ENCODE measurements around the gene MET. TPM values are rescaled to one million over a fixed set of nuclear protein-coding genes. Genes with fewer than 3 reads are reported as not detected.

MET gene
- total RNA-seq, 2 donors from 2014 or later = 15.8 to 18.6 TPM

- no peak for DNase-seq (ENCODE audit: low spot score)
- Histone ChIP-seq H3K27ac (no peak overlapping the region), H3K27me3 (replicated peaks; ENCODE audit: insufficient read depth) (no peaks in the 10 kb centered on the region), H3K9me3 (no peaks in the 10 kb centered on the region), H3K4me3 (no peak overlapping the region), H3K36me3 (no peaks in the 10 kb centered on the region), H3K4me1 (ENCODE audit: control insufficient read depth in 1 of 2, low read depth in 2 of 2) (no peaks in the 10 kb centered on the region)
- ATAC-seq (ENCODE audit: insufficient number of reproducible peaks, low FRiP score, low read depth) = no peak
- no peak for TF ChIP-seq CTCF (IDR thresholded peaks at IDR 0.05)
Observed at GRCh38 chr7:116788572-116789197, 116.7 kb downstream of the MET start.

GRCh38 chr7:116790025-116790424 lies 118.0 kb downstream of the MET start:
- Histone ChIP-seq H3K4me1 (ENCODE audit: control insufficient read depth in 1 of 2, low read depth in 2 of 2) (no peaks in the 10 kb centered on the region), H3K27me3 (replicated peaks; ENCODE audit: insufficient read depth) (no peaks in the 10 kb centered on the region), H3K9me3 (no peaks in the 10 kb centered on the region), H3K4me3 (no peak overlapping the region), H3K27ac (no peak overlapping the region), H3K36me3 (no peaks in the 10 kb centered on the region)
- no peak for DNase-seq (ENCODE audit: low spot score)
- TF ChIP-seq CTCF (IDR thresholded peaks at IDR 0.05) = no peak
- no peak for ATAC-seq (ENCODE audit: insufficient number of reproducible peaks, low FRiP score, low read depth)

GRCh38 chr7:116792813-116793212 lies 120.8 kb downstream of the MET start:
- no peaks in the 10 kb centered on the region for H3K36me3 ChIP-seq
- no peaks in the 10 kb centered on the region for H3K27me3 ChIP-seq (replicated peaks; ENCODE audit: insufficient read depth)
- H3K9me3 ChIP-seq = no peaks in the 10 kb centered on the region
- H3K4me3 ChIP-seq = no peak overlapping the region
- no peaks in the 10 kb centered on the region for H3K4me1 ChIP-seq (ENCODE audit: control insufficient read depth in 1 of 2, low read depth in 2 of 2)
- TF ChIP-seq CTCF (IDR thresholded peaks at IDR 0.05) = no peak
- no peak overlapping the region for H3K27ac ChIP-seq
- DNase-seq (ENCODE audit: low spot score) (no peak), ATAC-seq (ENCODE audit: insufficient number of reproducible peaks, low FRiP score, low read depth) (no peak)

- ATAC-seq (ENCODE audit: insufficient number of reproducible peaks, low FRiP score, low read depth) = no peak
- H3K27ac ChIP-seq = no peak overlapping the region
- no peaks in the 10 kb centered on the region for H3K9me3 ChIP-seq
- H3K4me1 ChIP-seq (ENCODE audit: control insufficient read depth in 1 of 2, low read depth in 2 of 2) = no peaks in the 10 kb centered on the region
- no peaks in the 10 kb centered on the region for H3K27me3 ChIP-seq (replicated peaks; ENCODE audit: insufficient read depth)
- DNase-seq (ENCODE audit: low spot score) = no peak
- no peak for TF ChIP-seq CTCF (IDR thresholded peaks at IDR 0.05)
- H3K4me3 ChIP-seq = no peak overlapping the region
- H3K36me3 ChIP-seq = no peaks in the 10 kb centered on the region
Observed at GRCh38 chr7:116793795-116794340, 121.9 kb downstream of the MET start.

- Histone ChIP-seq H3K27ac (no peak overlapping the region), H3K4me3 (no peak overlapping the region), H3K27me3 (replicated peaks; ENCODE audit: insufficient read depth) (no peaks in the 10 kb centered on the region), H3K4me1 (ENCODE audit: control insufficient read depth in 1 of 2, low read depth in 2 of 2) (no peaks in the 10 kb centered on the region), H3K36me3 (no peaks in the 10 kb centered on the region), H3K9me3 (no peaks in the 10 kb centered on the region)
- no peak for TF ChIP-seq CTCF (IDR thresholded peaks at IDR 0.05)
- DNase-seq (ENCODE audit: low spot score) (no peak), ATAC-seq (ENCODE audit: insufficient number of reproducible peaks, low FRiP score, low read depth) (no peak)
Observed at GRCh38 chr7:116796471-116796870, 124.5 kb downstream of the MET start.

All from thoracic aorta (tissue), 2 donors.